Measurements from ENCODE around the gene TBATA. TPM values are rescaled to one million over a fixed set of nuclear protein-coding genes. Genes with fewer than 3 reads are reported as not detected.

TBATA gene
- total RNA-seq, 2 experiments from 2014 or later, result not detected

DNA sequence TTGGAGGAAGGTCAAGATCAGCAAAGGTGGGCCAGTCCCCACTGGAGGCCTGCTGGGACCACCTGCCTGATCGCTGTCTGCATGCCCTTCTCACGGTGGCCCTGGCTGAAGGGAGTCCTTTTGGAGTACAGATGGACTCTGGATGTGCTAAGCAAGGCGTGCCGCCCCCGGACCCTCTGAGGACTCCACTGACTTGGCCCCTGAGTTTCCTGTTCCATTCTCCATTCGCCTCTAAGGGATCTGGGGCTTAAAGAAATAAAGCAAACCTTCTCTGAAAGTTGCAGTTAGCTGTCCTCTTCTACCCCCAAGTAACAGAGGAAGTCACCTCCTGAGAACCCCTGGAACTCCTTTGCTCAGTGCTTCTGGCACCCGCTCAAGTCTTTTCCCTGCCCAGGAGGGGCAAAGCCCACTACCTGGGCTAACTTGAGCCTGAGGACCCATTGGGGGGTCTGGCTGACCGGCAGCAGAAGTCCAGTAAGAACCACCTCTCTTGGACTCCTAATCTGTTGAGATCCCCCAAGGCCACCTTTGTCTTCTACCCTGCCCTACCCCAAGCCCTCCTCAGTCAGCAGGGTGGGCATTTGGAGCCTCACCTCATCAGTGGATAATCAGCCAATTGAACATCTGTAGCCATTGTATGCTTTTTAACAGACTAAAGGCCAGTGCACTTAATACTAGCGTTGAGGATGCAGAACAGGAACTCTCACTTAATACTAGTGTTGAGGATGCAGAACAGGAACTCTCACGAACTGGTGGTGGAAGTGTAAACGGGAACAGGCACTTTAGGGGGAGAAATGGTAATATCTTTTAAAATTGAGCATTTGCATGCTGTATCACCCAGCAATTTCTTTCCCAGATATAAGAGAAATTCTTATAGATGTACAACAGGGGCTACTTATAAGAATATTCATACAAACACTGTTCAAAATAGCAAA lies 2.2 kb downstream of the TBATA start:
- Mint-ChIP-seq H3K27me3 (ENCODE audit: low read depth) (peaks cover 2% of the 10 kb centered on the region), H3K4me3 (no peak overlapping the region), H3K36me3 (ENCODE audit: low read depth) (no peaks in the 10 kb centered on the region), H3K9me3 (no peaks in the 10 kb centered on the region), H3K4me1 (ENCODE audit: low read depth) (peaks cover 9% of the 10 kb centered on the region), H3K27ac (no peak overlapping the region)
- CTCF ChIA-PET, result interaction anchor here (1.2 kb wide), 1 partner anchor 224 kb away, joined by 3 read pairs; no protein-coding TSS in a partner anchor
- no peak for DNase-seq
- intact Hi-C loops (cut with micrococcal nuclease), result no loop called here

- Mint-ChIP-seq H3K27me3 (ENCODE audit: low read depth) (peaks cover 2% of the 10 kb centered on the region), H3K9me3 (no peaks in the 10 kb centered on the region), H3K36me3 (ENCODE audit: low read depth) (no peaks in the 10 kb centered on the region), H3K27ac (no peak overlapping the region), H3K4me3 (no peak overlapping the region), H3K4me1 (ENCODE audit: low read depth) (peaks cover 8% of the 10 kb centered on the region)
- no peak for DNase-seq
- intact Hi-C loops (cut with micrococcal nuclease), result no loop called here
- CTCF ChIA-PET, result interaction anchor here (1.2 kb wide), 1 partner anchor 223 kb away, joined by 3 read pairs; no protein-coding TSS in a partner anchor
Measured at GRCh38 chr10:70782086-70782745, 3.0 kb downstream of the TBATA start.

- Mint-ChIP-seq H3K36me3 (ENCODE audit: low read depth) (no peaks in the 10 kb centered on the region), H3K4me1 (ENCODE audit: low read depth) (peaks cover 1% of the 10 kb centered on the region), H3K27me3 (ENCODE audit: low read depth) (peaks cover 2% of the 10 kb centered on the region), H3K27ac (no peak overlapping the region), H3K9me3 (no peaks in the 10 kb centered on the region), H3K4me3 (no peak overlapping the region)
- DNase-seq, result no peak
- intact Hi-C loops (cut with micrococcal nuclease), result no loop called here
- CTCF ChIA-PET, result interaction anchor here (1.2 kb wide), 1 partner anchor 223 kb away, joined by 3 read pairs; no protein-coding TSS in a partner anchor
Measured at GRCh38 chr10:70781461-70782051, 3.6 kb downstream of the TBATA start.

DNA sequence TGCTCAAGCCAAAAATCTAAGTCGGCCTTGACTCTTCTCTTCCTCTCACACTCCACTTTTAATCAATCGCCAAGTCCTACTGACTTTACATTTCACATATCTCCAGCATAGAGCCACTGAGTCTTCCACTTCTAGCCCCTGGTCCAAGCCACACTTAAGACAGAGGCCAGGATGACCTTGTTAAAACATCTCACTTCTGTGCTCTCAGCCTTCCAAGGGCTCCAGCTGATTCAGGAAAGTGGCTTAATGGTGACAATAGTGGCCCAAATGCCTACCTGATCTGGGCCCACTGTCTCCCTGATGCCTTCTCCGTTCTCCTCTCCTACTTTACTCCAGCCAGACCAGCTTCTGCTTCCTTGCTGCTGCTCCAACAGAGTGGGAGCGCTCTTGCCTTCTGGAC lies 4.4 kb downstream of the TBATA start:
- Mint-ChIP-seq H3K9me3 (no peaks in the 10 kb centered on the region), H3K4me3 (no peak overlapping the region), H3K36me3 (ENCODE audit: low read depth) (no peaks in the 10 kb centered on the region), H3K27me3 (ENCODE audit: low read depth) (peaks cover 2% of the 10 kb centered on the region), H3K4me1 (ENCODE audit: low read depth) (no peaks in the 10 kb centered on the region), H3K27ac (no peak overlapping the region)
- DNase-seq, result no peak
- intact Hi-C loops (cut with micrococcal nuclease), result no loop called here
- CTCF ChIA-PET, result no interaction called here

DNA sequence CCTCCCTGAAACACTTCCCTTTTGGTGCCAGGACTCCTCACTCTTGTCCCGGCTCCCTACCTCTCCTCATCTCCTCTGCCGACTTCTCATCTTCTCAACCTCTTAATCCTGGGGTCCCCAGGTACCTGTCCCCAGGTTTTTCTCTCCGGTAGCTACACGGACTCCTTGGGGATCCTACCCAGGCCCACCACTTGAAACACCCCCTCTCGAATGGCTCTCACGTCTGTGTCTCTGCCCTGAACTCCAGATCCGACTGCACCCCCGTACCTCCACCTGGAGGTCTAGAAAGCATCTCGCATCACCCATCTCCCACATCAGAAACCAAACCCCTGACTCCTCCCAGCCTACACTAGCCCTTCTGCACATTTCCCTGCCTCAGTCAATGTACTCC lies 4.8 kb downstream of the TBATA start:
- CTCF ChIA-PET, result no interaction called here
- H3K9me3 Mint-ChIP-seq, result no peaks in the 10 kb centered on the region
- H3K27me3 Mint-ChIP-seq (ENCODE audit: low read depth), result peaks cover 2% of the 10 kb centered on the region
- no peaks in the 10 kb centered on the region for H3K4me1 Mint-ChIP-seq (ENCODE audit: low read depth)
- no peak overlapping the region for H3K27ac Mint-ChIP-seq
- no peak overlapping the region for H3K4me3 Mint-ChIP-seq
- DNase-seq, result no peak
- intact Hi-C loops (cut with micrococcal nuclease), result no loop called here
- H3K36me3 Mint-ChIP-seq (ENCODE audit: low read depth), result no peaks in the 10 kb centered on the region

DNA sequence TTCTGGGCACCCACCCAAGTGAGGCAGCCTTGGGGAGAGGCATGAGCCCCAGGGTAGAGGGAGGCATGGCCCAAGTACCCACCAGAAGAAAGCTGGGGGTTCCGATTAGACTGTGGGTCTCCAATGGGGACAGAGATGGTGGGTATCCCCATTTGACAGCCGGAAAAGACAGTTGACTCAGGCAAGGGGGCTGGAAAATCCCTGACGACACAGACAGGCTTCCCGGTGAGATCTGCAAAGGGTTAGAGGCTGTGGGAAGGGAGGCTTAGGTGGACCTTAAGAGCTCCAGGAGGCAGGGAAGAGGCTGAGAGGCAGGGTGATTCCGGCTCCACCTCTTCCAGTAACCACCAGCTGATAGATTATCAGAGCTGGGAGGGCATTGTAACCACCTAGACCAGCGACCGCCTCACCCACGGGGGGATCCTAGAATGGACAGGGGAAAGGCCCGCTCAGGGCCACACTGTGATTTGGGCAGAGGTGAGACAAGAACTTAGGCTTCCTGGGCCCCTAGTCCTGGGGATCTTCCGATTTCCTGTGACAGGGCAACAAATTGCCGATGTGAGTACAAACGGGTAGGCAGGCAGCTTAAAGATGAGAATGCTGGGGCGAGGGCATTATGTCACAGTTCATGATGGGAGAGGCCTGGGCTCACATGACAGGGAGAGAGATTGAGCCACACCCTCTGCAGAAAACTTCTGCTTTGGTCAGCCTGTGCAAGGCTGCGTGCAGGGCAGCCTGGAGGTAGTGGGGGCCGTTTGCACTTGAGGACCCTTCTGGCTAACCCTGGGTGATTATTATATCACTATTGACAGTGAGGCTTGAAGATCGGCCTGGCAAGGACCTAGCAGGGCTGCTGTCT lies 5.4 kb downstream of the TBATA start:
- CTCF ChIA-PET, result no interaction called here
- Mint-ChIP-seq H3K27me3 (ENCODE audit: low read depth) (peaks cover 2% of the 10 kb centered on the region), H3K4me3 (no peak overlapping the region), H3K4me1 (ENCODE audit: low read depth) (no peaks in the 10 kb centered on the region), H3K27ac (no peak overlapping the region), H3K9me3 (no peaks in the 10 kb centered on the region), H3K36me3 (ENCODE audit: low read depth) (no peaks in the 10 kb centered on the region)
- intact Hi-C loops (cut with micrococcal nuclease), result no loop called here
- no peak for DNase-seq

DNA sequence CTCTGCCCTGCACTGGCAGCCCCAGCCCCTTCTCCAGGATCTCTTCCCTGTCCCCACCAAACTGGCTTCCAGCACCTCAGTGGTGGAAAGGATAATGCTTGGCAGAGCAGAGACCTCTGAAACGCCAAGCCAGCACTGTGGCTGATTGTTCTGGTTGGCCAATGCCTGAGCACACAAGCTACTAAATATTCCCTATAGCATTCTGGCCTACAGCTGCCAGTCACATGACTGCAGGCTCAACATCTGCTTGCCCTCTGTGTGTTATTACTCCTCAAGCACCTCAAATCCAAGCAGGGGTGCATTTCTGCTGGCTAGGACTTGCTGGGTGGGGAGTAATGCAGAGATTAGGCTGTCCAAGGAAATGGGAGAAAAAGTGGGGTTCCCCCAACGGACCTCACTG lies 6.1 kb downstream of the TBATA start:
- no peak for DNase-seq
- intact Hi-C loops (cut with micrococcal nuclease), result no loop called here
- CTCF ChIA-PET, result interaction anchor here (2.0 kb wide), 1 partner anchor 20 kb away, joined by 8 read pairs; no protein-coding TSS in a partner anchor
- Mint-ChIP-seq H3K4me3 (no peak overlapping the region), H3K36me3 (ENCODE audit: low read depth) (no peaks in the 10 kb centered on the region), H3K9me3 (no peaks in the 10 kb centered on the region), H3K27ac (no peak overlapping the region), H3K4me1 (ENCODE audit: low read depth) (no peaks in the 10 kb centered on the region), H3K27me3 (ENCODE audit: low read depth) (peaks cover 2% of the 10 kb centered on the region)

DNA sequence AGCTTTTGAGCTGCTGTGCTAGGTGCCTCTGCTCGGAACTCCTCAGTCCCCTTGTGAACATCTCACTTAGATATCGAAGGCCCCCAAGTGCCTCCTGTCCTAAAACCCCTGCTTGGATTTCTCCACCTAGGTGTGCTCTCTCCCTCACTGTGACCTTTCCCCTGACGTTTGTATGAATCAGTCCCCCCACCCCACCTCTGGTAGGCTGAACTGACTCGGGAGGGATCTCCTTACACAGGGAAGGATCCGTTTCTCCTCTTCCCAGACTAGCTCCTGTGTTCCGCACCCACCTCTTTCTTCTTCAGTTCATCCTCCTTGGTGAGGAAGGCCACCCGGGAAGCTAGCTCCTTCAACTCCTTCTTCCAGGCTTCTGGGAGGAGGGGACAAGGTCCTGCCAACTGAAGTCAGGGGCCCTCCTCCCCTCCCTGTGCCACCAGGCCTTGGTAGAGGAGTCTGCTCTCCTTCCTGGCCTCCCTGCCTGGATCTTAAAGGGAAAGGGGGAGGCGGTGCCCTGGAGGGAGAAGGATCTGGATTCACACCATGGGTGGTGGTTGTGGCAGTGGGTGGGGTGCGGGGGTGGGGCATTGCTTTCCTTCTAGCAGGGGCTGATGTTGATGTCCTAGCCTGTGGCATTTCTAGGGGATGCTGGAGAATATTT lies 6.8 kb downstream of the TBATA start:
- CTCF ChIA-PET, result interaction anchor here (2.0 kb wide), 1 partner anchor 19 kb away, joined by 8 read pairs; no protein-coding TSS in a partner anchor

DNA sequence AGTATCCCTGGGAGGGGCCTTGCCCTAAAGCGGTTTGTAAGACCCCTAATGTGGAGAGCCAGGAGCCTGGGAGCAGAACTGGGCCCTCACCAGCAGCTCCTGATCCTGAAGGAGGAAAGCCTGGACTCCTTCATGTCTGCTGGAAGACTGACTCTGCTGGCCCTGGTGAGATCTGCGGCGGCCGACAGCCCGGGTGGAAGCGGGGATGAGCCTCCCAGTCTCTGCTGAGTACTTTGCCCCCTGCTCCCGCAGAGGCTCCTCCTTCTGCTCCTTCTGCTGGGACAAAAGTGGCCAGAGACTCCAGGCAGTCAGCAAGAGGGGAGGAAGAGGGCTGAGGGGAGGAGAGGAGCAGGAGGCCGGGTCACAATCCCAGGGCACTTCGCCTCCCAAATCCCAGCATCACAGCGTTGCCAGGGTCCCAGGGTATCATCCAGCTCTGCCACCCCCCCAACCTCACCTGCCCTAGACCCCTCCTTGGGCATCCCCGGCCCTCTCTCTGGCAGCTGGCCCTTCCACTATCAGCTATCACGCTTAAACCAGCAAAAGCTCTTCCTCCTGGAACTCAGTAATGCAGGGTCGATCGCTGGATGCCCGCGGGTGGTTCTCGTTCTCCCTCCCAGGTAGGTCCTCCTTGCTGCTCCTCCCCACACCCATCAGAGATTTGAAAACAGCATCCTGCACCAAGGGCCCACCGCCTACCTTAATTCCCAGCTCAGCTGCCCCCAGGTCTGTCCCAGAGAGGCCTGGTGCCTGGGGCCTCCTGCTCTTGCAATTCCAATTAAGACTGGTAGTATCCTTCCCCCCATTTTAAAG lies 7.9 kb downstream of the TBATA start:
- H3K4me1 Mint-ChIP-seq (ENCODE audit: low read depth), result no peaks in the 10 kb centered on the region
- CTCF ChIA-PET, result interaction anchor here (2.0 kb wide), 1 partner anchor 18 kb away, joined by 8 read pairs; no protein-coding TSS in a partner anchor
- intact Hi-C loops (cut with micrococcal nuclease), result no loop called here
- H3K4me3 Mint-ChIP-seq, result no peak overlapping the region
- no peak for DNase-seq
- no peaks in the 10 kb centered on the region for H3K36me3 Mint-ChIP-seq (ENCODE audit: low read depth)
- no peaks in the 10 kb centered on the region for H3K27me3 Mint-ChIP-seq (ENCODE audit: low read depth)
- H3K9me3 Mint-ChIP-seq, result no peaks in the 10 kb centered on the region
- H3K27ac Mint-ChIP-seq, result no peak overlapping the region

More for the DNA sequence above, 6.8 kb downstream of the TBATA start:
- no peak overlapping the region for H3K4me3 Mint-ChIP-seq
- no peak for DNase-seq
- no peaks in the 10 kb centered on the region for H3K9me3 Mint-ChIP-seq
- peaks cover 2% of the 10 kb centered on the region for H3K27me3 Mint-ChIP-seq (ENCODE audit: low read depth)
- intact Hi-C loops (cut with micrococcal nuclease), result no loop called here
- no peaks in the 10 kb centered on the region for H3K36me3 Mint-ChIP-seq (ENCODE audit: low read depth)
- no peak overlapping the region for H3K27ac Mint-ChIP-seq
- no peaks in the 10 kb centered on the region for H3K4me1 Mint-ChIP-seq (ENCODE audit: low read depth)

DNA sequence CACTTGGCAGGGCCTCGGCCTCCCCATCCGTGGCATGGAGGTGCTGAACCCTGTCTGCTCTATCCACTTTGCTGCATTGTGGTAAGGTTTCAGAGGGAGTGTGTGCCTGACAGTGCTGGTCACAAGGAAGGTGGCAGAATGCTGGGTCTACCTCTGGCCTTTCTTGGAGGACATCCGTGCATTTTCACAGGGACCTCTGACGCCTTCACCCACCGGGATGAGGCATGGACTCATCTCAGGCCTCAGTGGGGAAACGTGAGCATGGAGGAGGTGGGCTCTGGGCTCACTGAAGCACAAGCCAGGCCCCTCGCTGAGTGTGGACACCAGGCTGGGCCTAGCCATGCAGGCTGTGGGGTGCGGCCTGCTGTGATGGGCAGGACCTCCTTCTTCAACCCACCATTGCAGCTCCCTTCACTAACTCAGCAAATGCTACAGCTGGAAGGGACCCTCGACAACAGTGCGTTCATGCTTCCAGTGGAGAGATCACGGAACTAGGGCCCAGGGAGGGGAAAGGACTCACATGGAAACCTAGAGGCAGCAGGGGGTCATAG lies 8.6 kb downstream of the TBATA start:
- no peak for DNase-seq
- Mint-ChIP-seq H3K36me3 (ENCODE audit: low read depth) (no peaks in the 10 kb centered on the region), H3K9me3 (no peaks in the 10 kb centered on the region), H3K27me3 (ENCODE audit: low read depth) (no peaks in the 10 kb centered on the region), H3K4me1 (ENCODE audit: low read depth) (no peaks in the 10 kb centered on the region), H3K4me3 (no peak overlapping the region), H3K27ac (no peak overlapping the region)
- intact Hi-C loops (cut with micrococcal nuclease), result no loop called here
- CTCF ChIA-PET, result no interaction called here

All from activated naive CD4-positive, alpha-beta T cell treated with anti-CD3 and anti-CD28 coated beads for 36 hours (primary cell).